ENCODE data around the gene CLECL1. TPM values are rescaled to one million over a fixed set of nuclear protein-coding genes. Genes with fewer than 3 reads are reported as not detected.
"Not testable (repeated sequence)": the region's sequence is repeated elsewhere in the genome, so short reads cannot be mapped to it uniquely, and the experiment has no call there.

The CLECL1 gene
- polyA plus RNA-seq, 3 donors, result 0.09 to 0.37 TPM; not detected in 1

GRCh38 chr12:9730011-9730410 is 2.9 kb downstream of the CLECL1 start:
- WGBS, 3 donors, result 68 to 79% (median 69%) methylated on average over 3 of the region's 3 CpGs

GRCh38 chr12:9729082-9729481 is 3.8 kb downstream of the CLECL1 start:
- no peak overlapping the region for H3K27ac ChIP-seq (ENCODE audit: low read depth, low read length)

More at GRCh38 chr12:9730011-9730410, 2.9 kb downstream of the CLECL1 start:
- no peak overlapping the region for H3K27ac ChIP-seq (ENCODE audit: low read depth, low read length)

- 49 to 90% (median 82%) methylated on average over 1 of the region's 1 CpG for WGBS, 3 donors
- H3K27ac ChIP-seq (ENCODE audit: low read depth, low read length), result no peak overlapping the region
Measured at GRCh38 chr12:9727813-9728212, 5.1 kb downstream of the CLECL1 start.

GRCh38 chr12:9725213-9725870 is 7.6 kb downstream of the CLECL1 start:
- 58 to 91% (median 67%) methylated on average over 2 of the region's 2 CpGs for WGBS, 3 donors
- no peak overlapping the region for H3K27ac ChIP-seq (ENCODE audit: low read depth, low read length)

GRCh38 chr12:9724023-9724422 is 8.9 kb downstream of the CLECL1 start:
- H3K27ac ChIP-seq (ENCODE audit: low read depth, low read length), result no peak overlapping the region
- WGBS, 3 donors, result 92 to 95% (median 93%) methylated on average over 1 of the region's 1 CpG

GRCh38 chr12:9721394-9722092 is 11.4 kb downstream of the CLECL1 start:
- no peak overlapping the region for H3K27ac ChIP-seq (ENCODE audit: low read depth, low read length)
- WGBS, 3 donors, result 52 to 56% (median 53%) methylated on average over 5 of the region's 5 CpGs

- no peak overlapping the region for H3K27ac ChIP-seq (ENCODE audit: low read depth, low read length)
- WGBS, 3 donors, result 52 to 82% (median 80%) methylated on average over 1 of the region's 1 CpG
Measured at GRCh38 chr12:9719790-9720189, 13.1 kb downstream of the CLECL1 start.

GRCh38 chr12:9718968-9719367 is 13.9 kb downstream of the CLECL1 start:
- 66 to 94% (median 91%) methylated on average over 7 of the region's 7 CpGs for WGBS, 3 donors

GRCh38 chr12:9717070-9717925 is 15.6 kb downstream of the CLECL1 start:
- no peak overlapping the region for H3K27ac ChIP-seq (ENCODE audit: low read depth, low read length)
- WGBS, 3 donors, result 86 to 96% (median 95%) methylated on average over 15 of the region's 15 CpGs

More at GRCh38 chr12:9718968-9719367, 13.9 kb downstream of the CLECL1 start:
- H3K27ac ChIP-seq (ENCODE audit: low read depth, low read length), result no peak overlapping the region

GRCh38 chr12:9713032-9713558 is 19.8 kb downstream of the CLECL1 start:
- 58 to 87% (median 81%) methylated on average over 6 of the region's 6 CpGs for WGBS, 3 donors
- H3K27ac ChIP-seq (ENCODE audit: low read depth, low read length), result not testable (repeated sequence)

- 79 to 85% (median 80%) methylated on average over 1 of the region's 1 CpG for WGBS, 3 donors
- H3K27ac ChIP-seq (ENCODE audit: low read depth, low read length), result no peak overlapping the region
Measured at GRCh38 chr12:9711664-9712063, 21.2 kb downstream of the CLECL1 start.

GRCh38 chr12:9710584-9711375 is 22.1 kb downstream of the CLECL1 start:
- no peak overlapping the region for H3K27ac ChIP-seq (ENCODE audit: low read depth, low read length)
- 88 to 91% (median 89%) methylated on average over 3 of the region's 3 CpGs for WGBS, 3 donors

- H3K27ac ChIP-seq (ENCODE audit: low read depth, low read length), result no peak overlapping the region
- 70 to 87% (median 86%) methylated on average over 3 of the region's 3 CpGs for WGBS, 3 donors
Measured at GRCh38 chr12:9708853-9709252, 24.0 kb downstream of the CLECL1 start.

- H3K27ac ChIP-seq (ENCODE audit: low read depth, low read length), result no peak overlapping the region
- WGBS, 3 donors, result 45 to 60% (median 59%) methylated on average over 12 of the region's 12 CpGs
Measured at GRCh38 chr12:9707864-9708808, 24.8 kb downstream of the CLECL1 start.

- H3K27ac ChIP-seq (ENCODE audit: low read depth, low read length), result no peak overlapping the region
Measured at GRCh38 chr12:9707356-9707755, 25.5 kb downstream of the CLECL1 start.

- no peak overlapping the region for H3K27ac ChIP-seq (ENCODE audit: low read depth, low read length)
Measured at GRCh38 chr12:9706086-9706685, 26.7 kb downstream of the CLECL1 start.

- H3K27ac ChIP-seq (ENCODE audit: low read depth, low read length), result not testable (repeated sequence)
- 88 to 96% (median 93%) methylated on average over 5 of the region's 5 CpGs for WGBS, 3 donors
Measured at GRCh38 chr12:9704561-9704960, 28.3 kb downstream of the CLECL1 start.
